GM23338 (cell line): ENCODE measurements around the gene OLA1. TPM values are rescaled to one million over a fixed set of nuclear protein-coding genes. Genes with fewer than 3 reads are reported as not detected.

Experiments used
- ATAC-seq: fragments of 200-7000 bp; cut with Tn5 transposase; 3 replicates; pipeline ENCODE4 v1.9.1; 2020
- DNase-seq: peaks from one replicate; pipeline ENCODE4 v3.0.0-alpha.2; 2015; ENCODE audit warnings: low spot score
- H2AFZ ChIP-seq: fragments of 200-600 bp; sonication (generic); 2 replicates; pipeline ENCODE4 v1.8.0; 2016; ENCODE audit warnings: antibody characterized with exemption, mild to moderate bottlenecking, moderate library complexity
- H3F3A ChIP-seq: fragments of 200-600 bp; sonication (generic); replicated peaks from 2 replicates; pipeline ENCODE4 v1.8.0; 2017; ENCODE audit warnings: antibody characterized with exemption, mixed run types, low read depth
- H3K27ac ChIP-seq: fragments of 200-600 bp; sonication (generic); 2 replicates; pipeline ENCODE4 v1.6.1; 2016; ENCODE audit warnings: low read depth
- H3K27me3 ChIP-seq: fragments of 200-600 bp; sonication (generic); 2 replicates; pipeline ENCODE4 v1.8.0; 2016; ENCODE audit warnings: mild to moderate bottlenecking, mixed run types, moderate library complexity; ENCODE audit not compliant: insufficient read depth
- H3K36me3 ChIP-seq: fragments of 200-600 bp; sonication (generic); 2 replicates; pipeline ENCODE4 v1.8.0; 2016; ENCODE audit warnings: mild to moderate bottlenecking; ENCODE audit not compliant: insufficient read depth
- H3K4me1 ChIP-seq: fragments of 200-600 bp; sonication (generic); 2 replicates; pipeline ENCODE4 v1.8.0; 2016; ENCODE audit warnings: mild to moderate bottlenecking, moderate library complexity; ENCODE audit not compliant: insufficient read depth
- H3K4me2 ChIP-seq: fragments of 200-600 bp; sonication (generic); 2 replicates; pipeline ENCODE4 v1.7.1; 2017; ENCODE audit warnings: mixed run types
- H3K4me3 ChIP-seq: fragments of 200-600 bp; sonication (generic); 2 replicates; pipeline ENCODE4 v1.6.1; 2016; ENCODE audit warnings: mixed run types
- H3K79me2 ChIP-seq: fragments of 200-600 bp; sonication (generic); replicated peaks from 2 replicates; pipeline ENCODE4 v1.8.0; 2017; ENCODE audit warnings: mild to moderate bottlenecking; ENCODE audit not compliant: insufficient read depth
- H3K9me2 ChIP-seq: fragments of 200-600 bp; sonication (generic); 2 replicates; pipeline ENCODE4 v1.8.0; 2017; ENCODE audit not compliant: insufficient read depth
- H4K20me1 ChIP-seq: fragments of 200-600 bp; sonication (generic); replicated peaks from 2 replicates; pipeline ENCODE4 v1.8.0; 2017; ENCODE audit warnings: mild to moderate bottlenecking; ENCODE audit not compliant: insufficient read depth
- H3K27ac Mint-ChIP-seq: 2 replicates; pipeline ENCODE4 v1.8.0; 2020; ENCODE audit warnings: inconsistent platforms, mild to moderate bottlenecking, moderate library complexity, mixed read lengths
- H3K27me3 Mint-ChIP-seq: 3 replicates; pipeline ENCODE4 v1.8.0; 2022; ENCODE audit warnings: low read depth, mild to moderate bottlenecking, moderate library complexity, mixed read lengths, inconsistent platforms; ENCODE audit not compliant: insufficient read depth, poor library complexity
- H3K36me3 Mint-ChIP-seq: 3 replicates; pipeline ENCODE4 v1.8.0; 2021; ENCODE audit warnings: low read depth, mild to moderate bottlenecking, inconsistent platforms, moderate library complexity, mixed read lengths
- H3K4me1 Mint-ChIP-seq: 3 replicates; pipeline ENCODE4 v1.8.0; 2020; ENCODE audit warnings: mild to moderate bottlenecking, inconsistent platforms, mixed read lengths
- H3K4me3 Mint-ChIP-seq: 3 replicates; pipeline ENCODE4 v1.8.0; 2021; ENCODE audit warnings: moderate library complexity, mild to moderate bottlenecking, inconsistent platforms, mixed read lengths
- H3K9me3 Mint-ChIP-seq: 3 replicates; pipeline ENCODE4 v1.8.0; 2020; ENCODE audit warnings: moderate library complexity, mild to moderate bottlenecking, inconsistent platforms, mixed read lengths
- EZH2 ChIP-seq: fragments of 200-600 bp; sonication (generic); IDR thresholded peaks from one replicate; pipeline ENCODE4 v1.8.0; 2017; ENCODE audit warnings: antibody characterized with exemption, mild to moderate bottlenecking, low read depth; ENCODE audit not compliant: unreplicated experiment
- NANOG ChIP-seq: IDR thresholded peaks from 2 replicates; pipeline ENCODE4 v1.6.1; 2016; ENCODE audit warnings: antibody characterized with exemption, borderline replicate concordance
- POLR2AphosphoS5 ChIP-seq: IDR thresholded peaks from 2 replicates; pipeline ENCODE4 v1.6.1; 2016; ENCODE audit warnings: antibody characterized with exemption, low read depth
- STAT1 ChIP-seq: IDR thresholded peaks from one replicate; pipeline ENCODE4 v1.6.1; 2016; ENCODE audit warnings: antibody characterized with exemption; ENCODE audit not compliant: unreplicated experiment
- ZNF114 ChIP-seq: fragments of 250-450 bp; sonication (Bioruptor Pico); IDR thresholded peaks from 2 replicates; pipeline ENCODE4 v1.5.0; 2020; ENCODE audit warnings: mild to moderate bottlenecking, moderate library complexity
- polyA plus RNA-seq: library from polyadenylated mRNA; unstranded; fragments of >200 nt; fragmentation: Nextera tagmentation; extraction: Ambion mirVana; gene quantifications from 2 replicates; pipeline ENCODE4 v1.2.1, GENCODE V29; 2016
- total RNA-seq: library from RNA; depleted of rRNA; stranded (reverse); fragments of >200 nt; shearing (Covaris generic); gene quantifications from 2 replicates; pipeline ENCODE4 v1.2.3, GENCODE V29; 2014
- TF ChIP-seq, protein P1 (sequence below), 2 experiments: fragments of 200-600 bp in 1 of 2; sonication (generic) in 1 of 2; conservative IDR thresholded peaks; 2 replicates each; pipeline versions ENCODE4 v1.5.1 to v1.6.1; 2016 to 2017; ENCODE audit warnings: antibody characterized with exemption in 2 of 2, low read depth in 2 of 2, mild to moderate bottlenecking in 2 of 2, moderate library complexity in 1 of 2
- TF ChIP-seq, protein P2 (sequence below): IDR thresholded peaks from one replicate; pipeline ENCODE4 v1.6.1; 2018; ENCODE audit warnings: antibody characterized with exemption; ENCODE audit not compliant: unreplicated experiment
- TF ChIP-seq, protein P3 (sequence below): IDR thresholded peaks from 2 replicates; pipeline ENCODE4 v1.6.1; 2016; ENCODE audit warnings: antibody characterized with exemption
- TF ChIP-seq, protein P4 (sequence below): fragments of 250-450 bp; sonication (Bioruptor Pico); IDR thresholded peaks from 2 replicates; pipeline ENCODE4 v1.5.0; 2020; ENCODE audit warnings: mild to moderate bottlenecking, moderate library complexity

The OLA1 gene
- total and polyA plus RNA-seq, 2 experiments from 2014 or later = 104 to 242 TPM

GRCh38 chr2:174145827-174146226 is 102.5 kb downstream of the OLA1 start (continued):
- TF ChIP-seq, protein P1, sequence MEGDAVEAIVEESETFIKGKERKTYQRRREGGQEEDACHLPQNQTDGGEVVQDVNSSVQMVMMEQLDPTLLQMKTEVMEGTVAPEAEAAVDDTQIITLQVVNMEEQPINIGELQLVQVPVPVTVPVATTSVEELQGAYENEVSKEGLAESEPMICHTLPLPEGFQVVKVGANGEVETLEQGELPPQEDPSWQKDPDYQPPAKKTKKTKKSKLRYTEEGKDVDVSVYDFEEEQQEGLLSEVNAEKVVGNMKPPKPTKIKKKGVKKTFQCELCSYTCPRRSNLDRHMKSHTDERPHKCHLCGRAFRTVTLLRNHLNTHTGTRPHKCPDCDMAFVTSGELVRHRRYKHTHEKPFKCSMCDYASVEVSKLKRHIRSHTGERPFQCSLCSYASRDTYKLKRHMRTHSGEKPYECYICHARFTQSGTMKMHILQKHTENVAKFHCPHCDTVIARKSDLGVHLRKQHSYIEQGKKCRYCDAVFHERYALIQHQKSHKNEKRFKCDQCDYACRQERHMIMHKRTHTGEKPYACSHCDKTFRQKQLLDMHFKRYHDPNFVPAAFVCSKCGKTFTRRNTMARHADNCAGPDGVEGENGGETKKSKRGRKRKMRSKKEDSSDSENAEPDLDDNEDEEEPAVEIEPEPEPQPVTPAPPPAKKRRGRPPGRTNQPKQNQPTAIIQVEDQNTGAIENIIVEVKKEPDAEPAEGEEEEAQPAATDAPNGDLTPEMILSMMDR (conservative IDR thresholded peaks at IDR 0.05; ENCODE audit: low read depth in 2 of 2) = peak; percentile 62 to 73
- TF ChIP-seq, protein P2, sequence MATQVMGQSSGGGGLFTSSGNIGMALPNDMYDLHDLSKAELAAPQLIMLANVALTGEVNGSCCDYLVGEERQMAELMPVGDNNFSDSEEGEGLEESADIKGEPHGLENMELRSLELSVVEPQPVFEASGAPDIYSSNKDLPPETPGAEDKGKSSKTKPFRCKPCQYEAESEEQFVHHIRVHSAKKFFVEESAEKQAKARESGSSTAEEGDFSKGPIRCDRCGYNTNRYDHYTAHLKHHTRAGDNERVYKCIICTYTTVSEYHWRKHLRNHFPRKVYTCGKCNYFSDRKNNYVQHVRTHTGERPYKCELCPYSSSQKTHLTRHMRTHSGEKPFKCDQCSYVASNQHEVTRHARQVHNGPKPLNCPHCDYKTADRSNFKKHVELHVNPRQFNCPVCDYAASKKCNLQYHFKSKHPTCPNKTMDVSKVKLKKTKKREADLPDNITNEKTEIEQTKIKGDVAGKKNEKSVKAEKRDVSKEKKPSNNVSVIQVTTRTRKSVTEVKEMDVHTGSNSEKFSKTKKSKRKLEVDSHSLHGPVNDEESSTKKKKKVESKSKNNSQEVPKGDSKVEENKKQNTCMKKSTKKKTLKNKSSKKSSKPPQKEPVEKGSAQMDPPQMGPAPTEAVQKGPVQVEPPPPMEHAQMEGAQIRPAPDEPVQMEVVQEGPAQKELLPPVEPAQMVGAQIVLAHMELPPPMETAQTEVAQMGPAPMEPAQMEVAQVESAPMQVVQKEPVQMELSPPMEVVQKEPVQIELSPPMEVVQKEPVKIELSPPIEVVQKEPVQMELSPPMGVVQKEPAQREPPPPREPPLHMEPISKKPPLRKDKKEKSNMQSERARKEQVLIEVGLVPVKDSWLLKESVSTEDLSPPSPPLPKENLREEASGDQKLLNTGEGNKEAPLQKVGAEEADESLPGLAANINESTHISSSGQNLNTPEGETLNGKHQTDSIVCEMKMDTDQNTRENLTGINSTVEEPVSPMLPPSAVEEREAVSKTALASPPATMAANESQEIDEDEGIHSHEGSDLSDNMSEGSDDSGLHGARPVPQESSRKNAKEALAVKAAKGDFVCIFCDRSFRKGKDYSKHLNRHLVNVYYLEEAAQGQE = no peak

GRCh38 chr2:174142290-174142689 is 106.0 kb downstream of the OLA1 start:
- peaks cover 1% of the 10 kb centered on the region for H3K27me3 Mint-ChIP-seq
- Histone ChIP-seq H3K27me3 (no peaks in the 10 kb centered on the region), H2AFZ (no peak overlapping the region), H3F3A (no peaks in the 10 kb centered on the region), H3K4me2 (no peak overlapping the region), H3K9me2 (no peaks in the 10 kb centered on the region), H3K36me3 (no peaks in the 10 kb centered on the region), H3K4me1 (no peaks in the 10 kb centered on the region), H3K79me2 (peaks cover 25% of the 10 kb centered on the region), H4K20me1 (no peaks in the 10 kb centered on the region), H3K4me3 (no peak overlapping the region), H3K27ac (no peak overlapping the region)
- peaks cover 4% of the 10 kb centered on the region; the same call in 2 of the 3 replicates for H3K9me3 Mint-ChIP-seq
- no peak for ATAC-seq
- H3K36me3 Mint-ChIP-seq = peaks cover 14% of the 10 kb centered on the region
- H3K4me1 Mint-ChIP-seq = no peaks in the 10 kb centered on the region
- H3K4me3 Mint-ChIP-seq = no peak overlapping the region
- no peak overlapping the region for H3K27ac Mint-ChIP-seq
- no peak for DNase-seq
- no peak for TF ChIP-seq EZH2
- TF ChIP-seq, protein P3, sequence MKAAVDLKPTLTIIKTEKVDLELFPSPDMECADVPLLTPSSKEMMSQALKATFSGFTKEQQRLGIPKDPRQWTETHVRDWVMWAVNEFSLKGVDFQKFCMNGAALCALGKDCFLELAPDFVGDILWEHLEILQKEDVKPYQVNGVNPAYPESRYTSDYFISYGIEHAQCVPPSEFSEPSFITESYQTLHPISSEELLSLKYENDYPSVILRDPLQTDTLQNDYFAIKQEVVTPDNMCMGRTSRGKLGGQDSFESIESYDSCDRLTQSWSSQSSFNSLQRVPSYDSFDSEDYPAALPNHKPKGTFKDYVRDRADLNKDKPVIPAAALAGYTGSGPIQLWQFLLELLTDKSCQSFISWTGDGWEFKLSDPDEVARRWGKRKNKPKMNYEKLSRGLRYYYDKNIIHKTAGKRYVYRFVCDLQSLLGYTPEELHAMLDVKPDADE = no peak
- no peak for TF ChIP-seq POLR2AphosphoS5
- no peak for TF ChIP-seq NANOG
- no peak for TF ChIP-seq STAT1
- TF ChIP-seq, protein P2 = no peak
- no peak for TF ChIP-seq ZNF114 (CRISPR knock-in tag)
- TF ChIP-seq, protein P4, sequence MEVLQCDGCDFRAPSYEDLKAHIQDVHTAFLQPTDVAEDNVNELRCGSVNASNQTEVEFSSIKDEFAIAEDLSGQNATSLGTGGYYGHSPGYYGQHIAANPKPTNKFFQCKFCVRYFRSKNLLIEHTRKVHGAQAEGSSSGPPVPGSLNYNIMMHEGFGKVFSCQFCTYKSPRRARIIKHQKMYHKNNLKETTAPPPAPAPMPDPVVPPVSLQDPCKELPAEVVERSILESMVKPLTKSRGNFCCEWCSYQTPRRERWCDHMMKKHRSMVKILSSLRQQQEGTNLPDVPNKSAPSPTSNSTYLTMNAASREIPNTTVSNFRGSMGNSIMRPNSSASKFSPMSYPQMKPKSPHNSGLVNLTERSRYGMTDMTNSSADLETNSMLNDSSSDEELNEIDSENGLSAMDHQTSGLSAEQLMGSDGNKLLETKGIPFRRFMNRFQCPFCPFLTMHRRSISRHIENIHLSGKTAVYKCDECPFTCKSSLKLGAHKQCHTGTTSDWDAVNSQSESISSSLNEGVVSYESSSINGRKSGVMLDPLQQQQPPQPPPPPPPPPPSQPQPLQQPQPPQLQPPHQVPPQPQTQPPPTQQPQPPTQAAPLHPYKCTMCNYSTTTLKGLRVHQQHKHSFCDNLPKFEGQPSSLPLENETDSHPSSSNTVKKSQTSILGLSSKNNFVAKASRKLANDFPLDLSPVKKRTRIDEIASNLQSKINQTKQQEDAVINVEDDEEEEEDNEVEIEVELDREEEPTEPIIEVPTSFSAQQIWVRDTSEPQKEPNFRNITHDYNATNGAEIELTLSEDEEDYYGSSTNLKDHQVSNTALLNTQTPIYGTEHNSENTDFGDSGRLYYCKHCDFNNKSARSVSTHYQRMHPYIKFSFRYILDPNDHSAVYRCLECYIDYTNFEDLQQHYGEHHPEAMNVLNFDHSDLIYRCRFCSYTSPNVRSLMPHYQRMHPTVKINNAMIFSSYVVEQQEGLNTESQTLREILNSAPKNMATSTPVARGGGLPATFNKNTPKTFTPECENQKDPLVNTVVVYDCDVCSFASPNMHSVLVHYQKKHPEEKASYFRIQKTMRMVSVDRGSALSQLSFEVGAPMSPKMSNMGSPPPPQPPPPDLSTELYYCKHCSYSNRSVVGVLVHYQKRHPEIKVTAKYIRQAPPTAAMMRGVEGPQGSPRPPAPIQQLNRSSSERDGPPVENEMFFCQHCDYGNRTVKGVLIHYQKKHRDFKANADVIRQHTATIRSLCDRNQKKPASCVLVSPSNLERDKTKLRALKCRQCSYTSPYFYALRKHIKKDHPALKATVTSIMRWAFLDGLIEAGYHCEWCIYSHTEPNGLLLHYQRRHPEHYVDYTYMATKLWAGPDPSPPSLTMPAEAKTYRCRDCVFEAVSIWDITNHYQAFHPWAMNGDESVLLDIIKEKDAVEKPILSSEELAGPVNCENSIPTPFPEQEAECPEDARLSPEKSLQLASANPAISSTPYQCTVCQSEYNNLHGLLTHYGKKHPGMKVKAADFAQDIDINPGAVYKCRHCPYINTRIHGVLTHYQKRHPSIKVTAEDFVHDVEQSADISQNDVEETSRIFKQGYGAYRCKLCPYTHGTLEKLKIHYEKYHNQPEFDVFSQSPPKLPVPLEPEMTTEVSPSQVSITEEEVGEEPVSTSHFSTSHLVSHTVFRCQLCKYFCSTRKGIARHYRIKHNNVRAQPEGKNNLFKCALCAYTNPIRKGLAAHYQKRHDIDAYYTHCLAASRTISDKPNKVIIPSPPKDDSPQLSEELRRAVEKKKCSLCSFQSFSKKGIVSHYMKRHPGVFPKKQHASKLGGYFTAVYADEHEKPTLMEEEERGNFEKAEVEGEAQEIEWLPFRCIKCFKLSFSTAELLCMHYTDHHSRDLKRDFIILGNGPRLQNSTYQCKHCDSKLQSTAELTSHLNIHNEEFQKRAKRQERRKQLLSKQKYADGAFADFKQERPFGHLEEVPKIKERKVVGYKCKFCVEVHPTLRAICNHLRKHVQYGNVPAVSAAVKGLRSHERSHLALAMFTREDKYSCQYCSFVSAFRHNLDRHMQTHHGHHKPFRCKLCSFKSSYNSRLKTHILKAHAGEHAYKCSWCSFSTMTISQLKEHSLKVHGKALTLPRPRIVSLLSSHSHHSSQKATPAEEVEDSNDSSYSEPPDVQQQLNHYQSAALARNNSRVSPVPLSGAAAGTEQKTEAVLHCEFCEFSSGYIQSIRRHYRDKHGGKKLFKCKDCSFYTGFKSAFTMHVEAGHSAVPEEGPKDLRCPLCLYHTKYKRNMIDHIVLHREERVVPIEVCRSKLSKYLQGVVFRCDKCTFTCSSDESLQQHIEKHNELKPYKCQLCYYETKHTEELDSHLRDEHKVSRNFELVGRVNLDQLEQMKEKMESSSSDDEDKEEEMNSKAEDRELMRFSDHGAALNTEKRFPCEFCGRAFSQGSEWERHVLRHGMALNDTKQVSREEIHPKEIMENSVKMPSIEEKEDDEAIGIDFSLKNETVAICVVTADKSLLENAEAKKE = no peak
